HG03045 (cell line): Measurements from ENCODE around the gene CNTNAP2.

Source experiments
- ATAC-seq: cut with Tn5 transposase; IDR thresholded peaks from one replicate; pipeline ENCODE4 v1.9.1; 2021; ENCODE audit warnings: mild to moderate bottlenecking, moderate library complexity; ENCODE audit not compliant: unreplicated experiment

Gene CNTNAP2

DNA sequence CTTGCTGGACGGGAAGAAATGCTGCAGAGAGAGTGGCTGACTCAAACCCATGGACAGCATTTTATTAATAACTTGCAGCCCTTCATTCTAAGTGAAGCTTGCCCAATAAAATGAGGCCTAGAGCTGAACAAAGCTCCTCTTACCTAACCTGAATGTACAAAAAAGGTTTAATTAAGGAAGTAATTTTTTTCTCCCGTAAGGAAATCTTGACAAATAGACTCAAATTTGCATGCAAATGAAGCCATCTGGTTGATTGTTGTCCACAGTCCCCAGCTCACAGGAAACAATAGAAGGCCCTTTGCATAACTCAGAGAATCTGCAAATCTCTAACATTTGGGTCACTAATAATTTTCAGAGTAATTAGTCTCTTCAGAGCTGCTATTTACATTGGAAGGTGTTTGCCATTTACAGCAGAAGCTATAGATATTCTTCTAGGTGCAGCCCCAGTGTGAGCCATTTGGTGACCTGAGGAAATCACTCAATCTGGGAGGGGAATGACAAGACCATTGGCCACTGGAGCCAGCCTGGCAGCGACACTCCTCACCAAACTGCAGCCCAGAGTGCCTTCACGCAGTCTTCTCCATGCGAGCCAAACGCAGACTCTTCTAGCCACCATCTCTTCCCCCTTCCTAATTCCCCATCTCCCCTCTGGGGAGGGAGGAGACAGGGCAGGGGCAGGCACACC, 1991.0 kb downstream of the CNTNAP2 start:
- no peak for ATAC-seq

DNA sequence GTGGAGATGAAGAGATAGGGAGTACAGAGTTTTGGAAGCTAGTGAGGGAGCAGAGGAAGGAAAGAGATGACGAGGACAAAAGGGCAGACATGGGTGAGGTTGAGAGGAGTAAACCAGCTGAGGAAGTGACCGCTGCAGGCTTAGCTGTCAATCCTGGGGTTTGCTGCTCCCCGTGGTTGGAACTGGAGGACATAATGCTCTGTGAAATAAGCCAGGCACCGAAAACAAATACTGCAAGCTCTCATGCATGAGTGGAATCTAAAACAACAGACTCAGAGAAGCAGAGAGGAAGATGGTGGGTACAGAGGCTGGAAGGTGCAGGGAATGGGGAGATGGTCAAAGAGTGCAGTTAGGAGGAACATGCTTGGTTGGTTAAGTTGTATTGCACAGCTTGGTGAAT, 1991.8 kb downstream of the CNTNAP2 start:
- ATAC-seq: no peak

DNA sequence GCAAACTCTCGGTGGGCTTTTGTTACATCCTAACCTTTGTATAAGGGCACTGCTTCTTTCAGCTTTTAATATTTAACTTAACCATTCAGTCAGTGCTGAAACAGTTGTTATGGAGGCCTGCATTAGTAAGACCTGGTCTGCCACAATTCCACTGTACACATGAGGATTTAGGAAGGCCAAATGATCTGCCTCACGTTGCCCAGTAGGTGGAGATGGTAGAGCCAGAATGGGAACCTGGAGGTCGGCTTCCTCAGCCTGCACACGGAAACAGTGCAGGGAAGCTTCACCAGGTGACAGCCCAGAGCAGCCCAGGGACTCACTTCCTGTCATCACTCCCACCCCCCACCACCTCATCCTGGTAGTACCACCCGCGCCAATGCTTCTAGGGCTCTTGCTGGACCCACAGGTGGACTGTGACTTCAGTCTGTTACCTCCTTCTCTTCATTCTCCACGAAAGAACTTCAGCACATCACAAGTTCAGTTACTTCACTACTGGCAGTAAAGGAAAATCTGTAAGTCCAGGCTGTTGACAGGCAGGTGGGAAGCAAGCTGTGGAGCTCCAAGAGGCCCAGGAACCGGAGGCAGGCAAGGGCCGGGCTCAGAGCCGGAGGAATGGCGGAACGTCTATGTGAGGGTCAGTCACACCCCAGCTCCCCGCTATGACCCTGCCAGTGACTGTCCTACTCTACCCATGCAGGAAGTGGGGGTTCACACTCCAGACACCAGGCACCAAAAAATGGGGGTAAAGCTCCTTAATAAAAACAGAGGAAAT, 1993.7 kb downstream of the CNTNAP2 start:
- no peak for ATAC-seq

DNA sequence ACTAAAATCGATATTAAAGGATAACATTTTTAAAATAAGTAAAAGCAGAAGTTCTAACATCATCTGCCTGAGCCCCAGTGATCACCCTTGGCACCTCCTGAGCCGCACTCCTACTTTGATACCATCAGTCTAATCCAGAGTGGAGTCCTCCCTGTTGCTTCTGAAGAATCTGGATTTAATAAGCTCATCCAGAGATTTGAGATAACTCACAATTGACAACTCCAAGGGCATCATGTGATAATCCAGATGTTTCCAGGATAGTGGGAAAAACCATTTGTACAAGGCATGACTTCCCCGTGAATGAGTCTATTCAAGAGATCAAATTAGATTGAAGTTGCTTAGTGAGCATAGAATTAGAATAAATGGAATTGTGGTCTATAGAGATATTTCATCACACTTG, 1998.2 kb downstream of the CNTNAP2 start:
- no peak for ATAC-seq

DNA sequence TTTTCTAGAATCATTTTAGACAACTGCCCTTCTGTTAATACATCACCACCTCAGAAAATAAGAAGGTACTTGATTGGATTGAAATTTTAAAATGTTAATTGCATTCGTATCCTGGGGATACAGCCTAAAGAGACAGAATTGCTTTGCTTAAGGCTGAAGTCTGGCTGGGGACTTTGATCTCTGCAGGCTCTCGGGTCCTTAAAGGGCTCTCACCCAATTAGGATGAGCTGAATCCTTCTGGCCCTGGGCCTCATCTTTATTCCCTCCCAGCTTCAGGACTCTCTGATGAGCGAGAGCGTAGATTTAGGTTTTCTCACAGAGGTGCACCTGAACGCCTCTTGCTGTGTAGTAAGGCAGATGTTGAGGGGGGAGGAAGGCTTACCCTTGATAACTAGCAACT, 1998.7 kb downstream of the CNTNAP2 start:
- no peak for ATAC-seq

DNA sequence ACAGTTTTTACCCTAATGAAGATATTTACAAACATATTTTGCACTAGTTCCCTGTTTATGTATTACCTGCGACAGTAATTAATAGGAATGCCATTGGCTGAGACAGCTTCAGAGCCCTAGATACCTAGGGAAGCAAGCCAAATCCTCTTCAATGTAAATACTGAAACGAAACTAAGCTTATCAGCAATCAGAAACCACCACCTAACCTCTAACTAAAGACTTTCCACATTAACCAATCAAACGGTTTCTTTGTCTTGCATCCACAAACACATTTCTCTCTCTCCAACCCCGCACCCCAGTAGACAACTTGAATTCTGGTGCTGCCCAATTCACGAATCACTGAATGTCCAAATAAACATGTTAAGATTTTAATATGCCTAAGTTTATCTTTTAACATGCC, 1999.6 kb downstream of the CNTNAP2 start:
- no peak for ATAC-seq

DNA sequence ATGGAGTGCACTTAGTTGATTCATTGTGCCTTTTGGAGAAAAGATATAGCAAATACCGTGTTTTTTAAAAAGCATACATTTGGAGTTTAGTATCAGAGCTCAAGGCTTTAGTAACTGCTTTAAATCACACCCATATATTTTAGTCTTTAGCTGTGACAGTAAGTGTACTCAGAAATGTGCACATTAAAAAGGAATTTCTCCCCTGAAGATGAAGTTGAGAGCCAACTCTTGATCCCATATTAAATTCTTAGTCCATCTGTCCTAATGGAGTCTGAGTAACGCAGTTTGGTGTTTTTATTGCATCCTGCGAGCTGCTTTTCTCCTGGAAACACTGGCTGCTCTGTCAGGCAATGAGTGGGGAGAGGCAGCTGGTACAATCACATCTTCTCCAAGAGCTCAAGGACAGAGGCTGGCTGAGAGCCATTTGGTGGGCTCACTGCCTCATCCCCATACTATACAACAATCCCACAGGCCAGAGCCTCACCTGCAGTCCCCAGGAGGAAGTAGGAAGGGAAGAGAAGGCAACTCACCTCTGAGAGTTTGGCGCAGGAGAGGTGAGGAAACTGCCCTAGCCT, 2000.3 kb downstream of the CNTNAP2 start:
- no peak for ATAC-seq

DNA sequence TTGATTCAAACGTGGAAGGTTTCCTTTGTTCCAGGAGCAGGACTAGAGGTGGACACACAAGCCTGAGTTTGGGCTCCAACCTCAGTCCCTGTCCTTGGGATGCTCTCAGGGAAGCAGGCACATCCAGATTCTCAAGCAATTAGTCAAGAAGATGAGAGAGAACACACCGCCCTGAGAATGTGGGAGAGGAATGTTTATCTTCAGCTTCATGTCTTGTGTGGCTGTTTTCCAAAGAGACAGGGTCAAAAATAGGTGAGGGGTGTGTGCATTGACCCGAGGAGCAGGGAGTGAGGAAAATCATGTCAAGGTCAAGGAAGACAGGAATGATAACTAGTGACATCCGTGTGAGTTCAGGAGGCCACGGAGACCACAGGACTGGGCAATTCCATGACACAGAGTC, 2001.8 kb downstream of the CNTNAP2 start:
- ATAC-seq: no peak

DNA sequence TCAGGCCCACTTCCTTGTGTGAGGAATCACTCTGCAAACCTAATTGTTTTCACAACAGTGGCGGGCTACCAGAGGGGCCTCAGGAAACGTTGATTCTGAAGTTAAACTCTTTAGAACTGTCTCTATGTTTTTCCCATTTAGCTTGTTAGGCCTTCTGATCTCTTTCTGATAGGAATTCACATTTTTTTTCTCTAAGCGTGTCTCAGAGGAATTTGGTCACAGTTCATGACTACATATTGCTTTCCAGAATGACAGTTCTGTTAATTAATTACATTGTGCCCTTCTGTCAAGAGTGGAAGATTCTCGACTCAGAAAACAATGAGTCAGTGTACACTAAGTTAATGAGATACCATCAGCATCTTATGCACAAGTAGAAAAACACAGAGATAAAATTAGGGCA, 2004.8 kb downstream of the CNTNAP2 start:
- no peak for ATAC-seq

DNA sequence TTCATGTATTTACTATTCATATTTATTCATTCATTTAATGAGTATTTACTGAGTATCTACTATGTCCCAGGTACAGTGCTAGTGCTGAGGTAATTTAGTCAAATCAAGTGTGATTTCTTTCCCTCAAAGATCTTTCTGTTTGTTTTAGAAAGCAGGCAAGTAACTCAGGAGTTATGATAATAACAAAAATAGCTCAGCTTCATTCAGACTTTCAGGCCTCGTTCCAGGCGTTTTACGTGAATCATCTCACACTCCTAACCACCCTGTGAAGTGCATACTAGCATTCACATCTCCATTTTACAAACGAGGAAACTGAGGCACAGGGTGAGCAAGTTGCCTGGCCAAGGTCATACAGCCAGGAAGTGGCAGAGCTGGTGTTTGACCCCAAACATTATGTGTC, 2005.2 kb downstream of the CNTNAP2 start:
- ATAC-seq: no peak

DNA sequence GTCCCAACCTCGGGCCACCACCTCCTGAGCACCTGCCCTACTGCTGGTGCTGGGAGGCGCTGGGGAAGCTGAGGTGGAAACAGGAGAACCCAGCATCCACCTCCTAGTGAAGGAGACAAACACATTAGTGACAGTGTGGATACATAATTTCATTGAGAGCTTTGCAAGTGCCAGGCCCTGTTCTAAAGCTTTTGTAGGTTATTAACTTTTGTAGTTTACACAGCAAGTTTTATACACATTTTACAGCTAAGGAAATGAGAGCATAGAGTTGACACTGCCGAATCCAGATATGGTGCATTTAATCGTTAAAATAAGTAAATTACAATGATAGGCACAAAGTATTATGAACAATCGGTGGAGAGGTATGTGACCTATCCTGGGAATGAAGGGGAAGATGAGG, 2007.9 kb downstream of the CNTNAP2 start:
- ATAC-seq: no peak

DNA sequence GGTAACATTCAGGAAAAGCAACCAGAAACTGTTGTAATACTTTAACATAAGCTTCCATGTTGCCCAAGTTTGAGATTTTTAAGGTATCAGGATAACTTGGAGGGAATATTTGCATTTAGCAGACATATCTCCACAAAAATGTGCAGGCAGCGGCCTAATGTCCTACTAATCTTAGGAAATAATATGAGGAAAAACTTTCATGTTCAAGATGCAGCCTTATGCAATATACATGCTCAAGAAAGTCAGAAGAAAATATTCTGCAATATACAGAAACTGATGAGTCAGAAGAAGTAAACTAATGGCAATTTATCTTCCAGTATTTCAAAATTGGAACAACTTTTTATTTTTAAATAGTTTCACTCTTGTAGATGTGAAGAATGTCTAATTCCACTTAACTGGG, 2010.8 kb downstream of the CNTNAP2 start:
- ATAC-seq: no peak

DNA sequence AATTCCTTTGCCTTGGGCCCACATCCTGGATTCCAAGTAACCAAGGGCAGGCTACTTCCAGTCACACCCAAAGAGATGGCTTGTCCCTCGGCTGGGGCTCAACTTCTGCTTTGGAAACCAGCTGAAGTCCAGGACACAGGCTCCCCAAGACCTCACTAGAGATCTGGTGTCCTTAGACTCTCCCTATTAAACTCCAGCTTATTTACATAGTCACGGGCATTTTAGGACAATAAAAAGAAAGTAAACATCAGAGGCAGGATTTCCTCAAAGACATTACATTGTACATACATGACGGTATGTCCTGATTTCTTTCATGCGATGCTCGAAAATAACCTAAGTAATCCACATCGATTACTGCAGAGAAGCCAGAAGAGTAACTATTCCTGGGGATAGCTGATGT, 2012.4 kb downstream of the CNTNAP2 start:
- ATAC-seq: no peak

DNA sequence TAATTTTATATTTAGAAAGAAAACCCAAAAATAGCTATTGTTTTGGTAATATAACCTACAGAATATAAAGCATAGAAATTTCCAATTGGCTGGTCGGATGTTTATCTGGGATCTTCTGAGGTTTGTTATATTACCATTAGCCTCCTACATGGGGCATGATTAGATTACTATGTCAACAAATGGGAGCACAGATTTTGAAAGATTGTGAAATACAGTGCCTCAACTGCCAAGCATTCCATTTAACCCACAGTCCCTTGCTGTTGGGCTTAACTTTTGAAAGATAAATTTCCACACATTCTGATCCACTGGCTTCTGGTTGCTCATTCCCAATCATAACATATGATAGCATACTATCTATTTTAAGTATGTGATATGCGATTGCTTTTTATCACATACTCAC, 2018.5 kb downstream of the CNTNAP2 start:
- no peak for ATAC-seq

DNA sequence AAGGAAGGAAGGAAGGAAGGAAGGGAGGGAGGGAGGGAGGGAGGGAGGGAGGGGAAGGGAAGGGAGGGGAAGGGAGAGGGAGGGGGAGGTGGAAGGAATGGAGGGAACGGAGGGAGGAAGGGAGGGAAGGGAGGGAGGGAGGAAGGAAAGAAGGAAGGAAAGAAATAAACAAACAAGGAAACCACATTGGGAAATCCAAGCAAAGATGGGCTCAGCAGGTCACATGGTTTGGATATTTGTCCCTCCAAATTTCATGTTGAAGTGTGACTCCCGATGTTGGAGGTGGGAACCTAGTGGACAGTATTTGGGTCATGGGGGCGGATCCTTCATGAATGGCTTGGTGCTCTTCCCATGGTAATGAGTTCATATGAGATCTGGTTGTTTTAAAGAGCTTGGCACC, 2019.4 kb downstream of the CNTNAP2 start:
- ATAC-seq: no peak

DNA sequence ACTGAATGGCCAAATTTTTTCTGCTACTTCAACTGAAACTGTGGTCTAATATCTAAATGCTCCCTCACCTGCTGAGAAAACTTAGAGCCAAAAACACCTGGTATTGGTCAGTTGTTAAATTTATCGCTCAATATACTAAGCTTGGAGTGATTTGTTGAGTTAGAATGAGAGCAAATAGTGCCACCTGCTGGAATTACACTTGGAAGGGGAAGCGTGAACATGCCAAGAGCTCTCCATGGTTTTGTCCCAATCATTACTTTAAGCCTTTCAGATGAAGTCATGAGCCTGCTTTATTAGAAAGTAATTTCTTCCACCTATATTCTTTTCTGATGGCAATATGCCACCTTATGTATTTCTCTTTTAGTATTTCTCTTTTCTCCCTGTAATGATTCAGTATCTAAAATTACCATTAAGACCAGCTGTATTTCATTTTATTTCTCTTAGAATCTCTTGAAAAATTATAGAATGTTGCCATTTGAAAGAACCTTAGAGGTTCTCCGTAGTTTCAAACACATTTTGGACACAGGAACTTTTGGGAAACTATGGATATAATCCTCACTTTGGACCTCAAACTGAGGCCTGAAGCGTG, 2026.2 kb downstream of the CNTNAP2 start:
- no peak for ATAC-seq

DNA sequence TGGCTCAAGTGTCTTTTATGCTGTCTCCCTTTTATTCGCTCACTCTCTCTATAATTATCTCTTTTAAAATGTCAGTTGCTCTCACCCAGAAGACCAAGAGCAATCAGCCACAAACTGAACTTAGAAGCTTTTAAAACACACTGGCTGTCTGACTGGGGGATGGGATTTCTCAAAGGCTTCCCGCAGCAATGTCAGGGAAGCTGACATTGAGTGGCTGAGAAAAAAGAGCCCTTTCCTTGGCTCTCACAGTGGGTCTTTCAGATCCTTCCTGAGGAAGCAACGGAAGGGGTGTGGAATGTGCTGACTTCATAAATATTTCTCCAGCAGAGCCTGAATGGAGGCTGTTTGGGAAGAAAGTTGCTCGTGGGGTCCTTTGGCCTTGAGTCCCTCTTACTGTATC, 2028.2 kb downstream of the CNTNAP2 start:
- no peak for ATAC-seq

DNA sequence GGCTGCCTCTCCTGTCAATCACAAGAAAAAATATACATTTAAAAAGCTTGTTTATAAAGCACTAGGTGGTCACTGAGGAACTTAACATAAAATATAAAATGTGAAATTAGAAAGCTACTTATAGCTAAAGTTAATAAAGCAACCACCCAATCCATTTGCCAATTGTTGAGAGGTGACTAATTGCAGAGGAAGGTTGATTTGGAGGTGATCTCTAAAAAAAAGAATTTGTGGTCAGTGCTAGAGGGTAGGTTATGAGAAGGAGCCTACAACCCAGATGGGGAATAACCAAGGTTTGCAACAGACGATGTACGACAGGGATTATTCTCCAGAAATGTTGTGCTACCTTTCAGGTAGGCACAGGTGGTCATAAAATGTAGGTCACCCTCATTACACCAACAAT, 2029.7 kb downstream of the CNTNAP2 start:
- ATAC-seq: no peak

DNA sequence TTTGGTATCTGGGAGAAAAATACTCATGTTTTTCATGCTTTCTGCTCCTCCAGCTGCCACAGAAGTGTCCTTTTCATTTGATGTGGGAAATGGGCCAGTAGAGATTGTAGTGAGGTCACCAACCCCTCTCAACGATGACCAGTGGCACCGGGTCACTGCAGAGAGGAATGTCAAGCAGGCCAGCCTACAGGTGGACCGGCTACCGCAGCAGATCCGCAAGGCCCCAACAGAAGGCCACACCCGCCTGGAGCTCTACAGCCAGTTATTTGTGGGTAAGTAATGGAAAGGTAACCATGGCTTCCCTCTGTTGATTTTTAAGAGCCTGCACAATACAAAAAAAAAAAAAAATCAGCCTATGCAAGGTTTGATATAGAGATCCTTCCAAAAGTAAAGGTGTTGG, 2030.8 kb downstream of the CNTNAP2 start:
- no peak for ATAC-seq

DNA sequence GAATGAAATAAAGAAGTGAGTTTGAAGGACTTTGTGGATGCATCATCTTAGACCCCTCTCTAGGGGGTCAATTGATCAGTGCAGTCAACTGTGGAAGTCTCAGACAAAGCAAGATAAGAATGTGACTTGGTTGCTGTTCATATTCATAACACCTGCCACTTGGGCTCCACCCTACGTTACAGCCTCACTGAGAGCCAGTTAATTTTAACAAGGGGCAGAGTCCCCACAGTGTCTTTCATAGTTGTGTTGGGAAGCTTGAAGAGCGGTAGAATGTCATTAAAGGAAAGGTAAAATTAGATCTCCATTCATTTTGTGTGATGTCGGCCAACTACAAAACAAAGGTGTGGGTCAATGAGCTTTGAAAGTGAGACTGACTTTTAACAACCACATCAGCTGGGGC, 2031.9 kb downstream of the CNTNAP2 start:
- ATAC-seq: no peak

DNA sequence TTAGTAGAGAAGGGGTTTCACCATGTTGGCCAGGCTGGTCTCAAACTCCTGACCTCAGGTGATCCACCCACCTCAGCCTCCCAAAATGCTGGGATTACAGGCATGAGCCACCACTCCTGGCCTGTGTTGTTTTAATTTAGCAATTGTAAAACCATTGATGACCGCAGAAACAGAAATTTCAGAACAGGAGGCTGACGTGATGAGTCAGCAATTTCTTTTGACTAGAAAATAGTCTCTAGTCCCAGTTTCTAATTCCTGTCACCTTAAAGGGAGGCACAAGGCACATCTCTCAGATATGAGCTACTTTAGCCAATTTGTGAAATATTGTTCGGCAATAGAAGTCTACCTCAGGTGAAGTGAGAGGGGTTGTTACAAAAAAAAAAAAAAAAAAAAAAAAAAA, 2033.1 kb downstream of the CNTNAP2 start:
- ATAC-seq: no peak

DNA sequence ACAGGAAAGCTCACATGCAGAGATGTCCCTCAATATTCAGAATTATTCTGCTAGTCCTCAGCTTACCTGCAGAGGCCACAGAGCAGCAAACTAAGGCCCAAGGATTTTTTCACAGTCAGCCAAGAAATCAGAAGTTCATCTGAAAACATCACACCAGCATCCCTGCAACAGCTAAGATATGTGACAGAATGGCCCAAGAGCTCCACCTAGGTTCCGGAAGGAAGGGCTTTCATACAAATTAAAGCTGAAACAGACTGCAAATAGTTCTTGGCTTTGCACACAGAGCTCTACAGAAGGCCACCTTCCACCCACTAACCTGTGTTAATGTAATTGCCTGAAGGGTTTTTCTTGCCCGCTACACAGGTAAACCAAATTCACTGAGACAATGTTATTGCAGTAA, 2035.2 kb downstream of the CNTNAP2 start:
- ATAC-seq: no peak
